GM10266 (cell line): ENCODE data around the gene HIVEP2.

Experiments
- DNase-seq: peaks from one replicate; pipeline ENCODE4 v3.0.0; 2012; ENCODE audit errors: extremely low spot score
- TF ChIP-seq, protein P1 (sequence below): IDR thresholded peaks from 2 replicates; pipeline ENCODE4 v1.5.1; 2012; ENCODE audit warnings: mild to moderate bottlenecking, low read depth; ENCODE audit not compliant: control insufficient read depth, insufficient read depth; ENCODE audit errors: missing control alignments

Gene HIVEP2

DNA sequence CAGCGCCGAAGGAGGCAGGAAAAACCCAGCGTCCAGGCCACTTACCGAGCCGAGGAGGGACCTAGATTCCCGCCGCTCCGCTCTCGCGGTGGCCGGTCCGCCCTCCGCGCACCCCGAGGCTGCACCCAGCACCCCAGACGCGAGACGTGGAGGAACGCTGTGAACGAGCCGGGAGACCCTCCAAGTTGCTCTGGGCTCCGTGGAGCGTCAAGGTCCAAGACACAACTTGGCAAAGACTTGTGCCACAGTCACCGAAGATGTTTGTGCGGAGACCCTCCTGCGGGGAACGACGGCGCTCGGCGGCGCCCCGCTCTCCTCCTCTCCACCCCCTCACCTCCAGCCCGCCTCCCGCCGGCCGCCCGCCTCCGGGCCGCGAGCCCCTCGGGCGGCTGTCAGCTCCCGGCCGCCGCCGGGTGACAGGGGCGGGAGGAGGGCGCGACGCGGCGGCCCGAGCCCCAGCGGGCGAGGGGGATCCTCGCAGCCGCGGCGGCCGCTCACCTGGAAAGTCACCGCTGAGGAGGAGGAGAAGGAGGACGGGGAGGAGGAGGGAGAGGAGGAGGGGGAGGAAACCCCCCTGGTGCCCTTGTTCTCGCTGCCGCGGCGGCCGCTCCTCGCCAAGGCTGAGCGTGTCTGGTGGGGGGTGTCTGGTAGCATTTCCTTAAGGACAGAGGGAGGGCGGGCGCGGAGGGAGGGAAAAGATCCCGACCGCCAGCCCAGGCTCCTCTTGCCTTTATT lies 637 bp upstream of the HIVEP2 start:
- TF ChIP-seq, protein P1, sequence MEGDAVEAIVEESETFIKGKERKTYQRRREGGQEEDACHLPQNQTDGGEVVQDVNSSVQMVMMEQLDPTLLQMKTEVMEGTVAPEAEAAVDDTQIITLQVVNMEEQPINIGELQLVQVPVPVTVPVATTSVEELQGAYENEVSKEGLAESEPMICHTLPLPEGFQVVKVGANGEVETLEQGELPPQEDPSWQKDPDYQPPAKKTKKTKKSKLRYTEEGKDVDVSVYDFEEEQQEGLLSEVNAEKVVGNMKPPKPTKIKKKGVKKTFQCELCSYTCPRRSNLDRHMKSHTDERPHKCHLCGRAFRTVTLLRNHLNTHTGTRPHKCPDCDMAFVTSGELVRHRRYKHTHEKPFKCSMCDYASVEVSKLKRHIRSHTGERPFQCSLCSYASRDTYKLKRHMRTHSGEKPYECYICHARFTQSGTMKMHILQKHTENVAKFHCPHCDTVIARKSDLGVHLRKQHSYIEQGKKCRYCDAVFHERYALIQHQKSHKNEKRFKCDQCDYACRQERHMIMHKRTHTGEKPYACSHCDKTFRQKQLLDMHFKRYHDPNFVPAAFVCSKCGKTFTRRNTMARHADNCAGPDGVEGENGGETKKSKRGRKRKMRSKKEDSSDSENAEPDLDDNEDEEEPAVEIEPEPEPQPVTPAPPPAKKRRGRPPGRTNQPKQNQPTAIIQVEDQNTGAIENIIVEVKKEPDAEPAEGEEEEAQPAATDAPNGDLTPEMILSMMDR, result no peak
- peak; percentile 68 for DNase-seq

DNA sequence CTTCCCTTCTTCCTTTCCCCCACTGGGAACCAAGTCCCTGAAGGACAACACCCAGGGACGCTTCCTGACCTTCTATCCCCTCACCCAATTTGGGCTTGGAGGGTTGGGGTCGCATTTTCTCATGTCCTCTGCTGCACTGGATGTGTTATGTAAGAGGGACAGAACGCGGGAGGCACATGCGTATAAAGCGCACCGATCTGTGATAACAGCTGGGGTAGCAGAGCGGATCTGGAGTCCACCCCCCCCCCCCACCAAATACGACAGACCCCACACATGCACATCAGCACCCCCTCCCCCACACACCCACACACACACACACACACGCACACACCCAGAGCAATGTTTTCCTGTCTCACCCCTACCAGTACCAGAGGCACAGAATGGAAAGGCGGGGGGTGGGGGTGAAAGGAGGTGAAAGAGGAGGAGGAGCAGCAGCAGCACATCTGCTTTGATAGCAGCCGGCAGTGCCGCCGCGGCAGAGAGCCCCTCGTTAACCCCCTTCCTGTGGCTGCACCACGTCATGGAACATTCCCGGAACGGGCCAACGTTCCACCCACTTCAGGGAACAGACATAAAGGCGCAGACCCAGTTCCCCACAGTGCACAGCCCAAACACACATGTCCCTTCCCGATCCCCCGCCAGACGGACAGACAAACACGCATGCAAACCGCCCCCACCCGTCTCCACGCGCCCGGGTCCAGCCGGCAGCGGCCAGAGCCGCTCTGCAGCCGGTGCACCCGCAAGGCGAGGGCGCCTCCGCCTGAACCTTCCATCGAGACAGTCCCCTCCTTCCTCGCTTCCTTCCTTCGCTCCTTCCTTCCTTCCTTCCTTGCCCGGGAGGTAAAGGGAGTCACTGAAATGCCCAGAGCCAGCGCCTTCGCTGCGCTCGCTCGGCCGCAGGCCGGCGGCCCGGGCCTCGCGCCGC lies 590 bp downstream of the HIVEP2 start:
- peak; percentile 79 for DNase-seq
- TF ChIP-seq, protein P1, result no peak

DNA sequence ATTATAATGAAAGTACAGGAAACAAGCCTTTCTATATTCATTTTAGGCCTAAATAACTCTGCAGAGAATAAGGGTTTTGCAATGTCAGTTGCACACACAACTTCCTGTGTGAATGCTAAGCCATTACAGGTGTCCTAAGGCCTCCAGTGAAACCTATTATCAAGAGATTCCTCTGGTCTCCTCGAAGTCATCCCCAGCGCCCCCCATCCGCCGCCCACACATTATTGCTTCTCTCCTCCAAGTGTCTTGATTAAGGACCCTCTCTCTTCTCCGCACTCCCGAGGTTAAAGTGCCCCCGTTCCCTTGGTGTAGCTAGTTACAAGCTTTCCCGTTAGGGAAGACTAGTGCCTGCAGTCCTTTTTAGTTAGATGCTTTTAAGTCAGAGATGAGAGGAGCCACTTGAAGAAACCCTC lies 1.3 kb downstream of the HIVEP2 start:
- TF ChIP-seq, protein P1, result no peak
- DNase-seq, result peak; percentile 42

DNA sequence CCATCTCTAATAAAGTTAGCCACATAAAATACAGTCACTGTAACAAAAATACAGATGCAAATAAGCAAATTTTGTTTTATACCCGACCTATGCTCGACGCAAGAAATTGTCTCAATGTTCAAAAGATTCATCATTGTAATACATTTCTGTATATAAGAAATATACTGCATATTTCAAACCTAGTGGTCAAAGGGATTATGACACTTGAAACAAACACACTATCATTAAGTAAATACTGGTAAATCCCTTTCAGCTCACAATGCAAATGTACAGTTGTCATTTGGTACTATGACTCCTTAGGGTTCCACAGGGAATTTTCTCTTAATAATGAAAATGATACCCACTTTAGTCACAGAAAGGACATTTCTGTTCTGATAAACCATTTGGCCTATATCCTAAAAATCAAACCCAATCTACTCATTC lies 2.2 kb downstream of the HIVEP2 start:
- DNase-seq, result no peak

DNA sequence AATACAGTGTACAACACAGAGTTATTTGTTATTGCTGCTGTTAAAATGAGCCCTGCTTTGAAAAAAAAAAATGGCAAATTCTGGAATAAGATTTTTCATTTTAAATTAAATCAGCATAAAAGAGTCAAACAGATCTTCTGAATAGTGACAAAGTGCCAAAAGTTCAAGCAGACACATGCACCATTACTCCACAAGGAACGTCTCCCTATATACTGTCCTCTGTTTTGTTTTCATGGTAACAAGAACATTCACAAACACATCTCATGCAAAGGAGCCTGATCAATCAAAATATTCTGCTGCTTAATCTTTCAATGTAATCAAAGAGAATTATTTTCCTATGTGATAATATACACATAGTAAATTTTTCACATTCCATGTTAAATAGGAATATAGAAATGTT lies 2.7 kb downstream of the HIVEP2 start:
- no peak for DNase-seq
- TF ChIP-seq, protein P1, result no peak

More for the DNA sequence above, 2.2 kb downstream of the HIVEP2 start:
- TF ChIP-seq, protein P1, result peak; percentile 20

DNA sequence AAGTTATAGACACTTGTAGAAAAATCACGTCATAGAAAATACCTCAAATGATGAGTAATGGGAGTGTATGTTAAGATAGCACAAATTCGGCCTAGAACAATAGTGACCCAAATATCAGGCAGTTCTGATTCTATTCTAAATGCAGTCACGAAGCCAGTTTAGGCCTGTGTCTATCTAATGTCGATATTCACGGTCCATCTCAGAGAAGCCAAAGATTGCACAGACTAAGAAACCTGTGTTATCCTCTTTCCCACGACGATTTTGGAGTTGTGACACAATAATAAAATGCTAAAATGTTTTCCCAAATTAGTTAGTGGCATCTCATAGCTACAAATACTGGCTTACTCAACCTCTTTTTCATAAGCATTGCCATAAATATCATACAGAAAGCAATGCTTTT lies 4.0 kb downstream of the HIVEP2 start:
- no peak for DNase-seq
- TF ChIP-seq, protein P1, result no peak
